ENCODE data around the gene ATP9B.
A peak's percentile ranks its signal among the peaks of the same experiment; 100 is the strongest.
"Not testable (repeated sequence)": the region's sequence is repeated elsewhere in the genome, so short reads cannot be mapped to it uniquely, and the experiment has no call there.

The ATP9B gene

DNA sequence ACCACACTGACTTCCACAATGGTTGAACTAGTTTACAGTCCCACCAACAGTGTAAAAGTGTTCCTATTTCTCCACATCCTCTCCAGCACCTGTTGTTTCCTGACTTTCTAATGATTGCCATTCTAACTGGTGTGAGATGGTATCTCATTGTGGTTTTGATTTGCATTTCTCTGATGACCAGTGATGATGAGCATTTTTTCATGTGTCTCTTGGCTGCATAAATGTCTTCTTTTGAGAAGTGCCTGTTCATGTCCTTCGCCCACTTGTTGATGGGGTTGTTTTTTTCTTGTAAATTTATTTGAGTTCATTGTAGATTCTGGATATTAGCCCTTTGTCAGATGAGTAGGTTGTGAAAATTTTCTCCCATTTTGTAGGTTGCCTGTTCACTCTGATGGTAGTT, 216.0 kb downstream of the ATP9B start:
- not testable (repeated sequence) for DNase-seq (ENCODE audit: low spot score)

DNA sequence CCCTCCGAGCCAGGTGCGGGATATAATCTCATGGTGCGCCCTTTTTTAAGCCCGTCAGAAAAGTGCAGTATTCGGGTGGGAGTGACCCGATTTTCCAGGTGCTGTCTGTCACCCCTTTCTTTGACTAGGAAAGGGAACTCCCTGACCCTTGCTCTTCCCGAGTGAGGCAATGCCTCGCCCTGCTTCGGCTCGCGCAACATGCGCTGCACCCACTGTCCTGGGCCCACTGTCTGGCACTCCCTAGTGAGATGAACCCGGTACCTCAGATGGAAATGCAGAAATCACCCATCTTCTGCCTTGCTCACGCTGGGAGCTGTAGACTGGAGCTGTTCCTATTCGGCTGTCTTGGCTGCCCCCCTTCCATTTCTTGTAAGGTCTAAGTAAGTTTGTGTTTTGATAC, 221.2 kb downstream of the ATP9B start:
- DNase-seq (ENCODE audit: low spot score): not testable (repeated sequence)

DNA sequence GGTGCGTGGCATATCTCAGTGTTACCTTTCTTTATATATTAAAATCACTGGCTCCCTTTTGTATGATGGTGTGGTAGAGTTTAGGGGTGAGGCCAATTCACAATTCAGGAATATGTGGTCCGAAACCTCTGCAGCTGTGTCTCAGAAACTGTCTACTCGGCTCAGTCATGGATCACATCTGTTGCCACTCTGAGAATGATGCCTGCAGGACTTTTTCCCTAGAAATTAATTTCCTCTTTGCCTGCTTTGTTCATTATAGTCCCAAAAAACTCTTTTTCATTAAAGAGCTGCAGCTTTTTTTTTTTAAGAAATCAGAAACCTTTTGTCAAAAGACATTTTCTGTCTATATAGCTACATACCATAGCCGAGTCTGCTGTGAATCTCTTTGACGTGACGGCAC, 221.7 kb downstream of the ATP9B start:
- DNase-seq (ENCODE audit: low spot score): no peak

DNA sequence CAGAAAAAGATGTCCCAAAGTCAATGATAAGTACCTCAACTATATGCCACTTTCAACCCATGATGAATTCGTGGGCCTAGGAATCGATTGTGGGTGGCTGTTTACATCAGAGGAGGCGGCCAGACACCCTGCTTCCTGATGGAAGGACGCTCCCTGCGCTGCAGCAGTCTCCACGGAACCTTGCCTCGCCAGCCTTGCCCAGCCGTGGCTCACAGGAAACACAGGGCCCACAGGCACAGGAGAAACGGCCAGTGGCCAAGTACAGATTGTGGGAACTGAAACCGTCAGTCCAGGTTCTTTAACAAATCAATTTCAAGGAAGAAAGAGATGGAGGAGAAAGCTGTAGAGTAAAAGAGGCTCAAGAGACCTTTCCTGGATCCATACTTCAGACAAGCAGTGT, 225.0 kb downstream of the ATP9B start:
- no peak for DNase-seq (ENCODE audit: low spot score)

DNA sequence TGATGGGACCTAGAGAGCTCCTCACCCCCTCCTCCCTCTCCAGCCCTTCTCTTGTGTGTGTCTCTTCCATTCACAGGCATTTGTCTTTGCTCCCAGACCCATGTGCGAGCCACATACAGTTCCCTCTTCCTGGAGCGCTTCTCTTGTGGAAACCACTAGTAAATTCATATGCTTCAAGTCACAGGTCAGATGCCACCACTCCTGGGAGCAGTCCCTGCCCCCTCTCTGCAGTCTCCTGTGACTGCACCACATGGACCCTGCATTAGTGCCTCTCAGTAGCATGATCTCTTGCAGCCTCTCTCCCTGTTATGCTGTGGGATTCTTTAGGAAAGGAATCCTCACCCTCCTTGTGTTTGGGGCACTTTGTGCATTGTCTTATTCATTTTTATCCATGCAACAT, 230.1 kb downstream of the ATP9B start:
- no peak for DNase-seq (ENCODE audit: low spot score)

DNA sequence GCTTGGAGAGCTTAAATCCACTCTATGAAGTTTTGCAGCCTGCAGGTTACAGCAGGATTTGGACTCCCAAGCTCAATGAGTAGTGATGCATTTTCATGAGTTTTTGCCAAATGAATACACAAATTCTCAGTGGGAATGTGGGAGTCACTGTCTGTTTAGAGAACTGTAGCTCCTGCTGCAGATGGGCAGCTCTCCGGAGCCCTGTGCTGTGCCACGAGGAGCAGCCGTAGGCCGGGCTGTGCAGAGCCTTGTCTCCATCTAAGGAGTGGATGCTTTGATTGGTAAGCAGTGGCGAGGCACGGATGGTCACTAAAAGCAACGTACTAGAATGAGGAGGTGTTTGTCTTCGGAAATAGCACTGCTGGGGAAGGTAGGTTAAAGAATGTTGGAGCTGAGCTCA, 230.5 kb downstream of the ATP9B start:
- DNase-seq (ENCODE audit: low spot score): no peak

DNA sequence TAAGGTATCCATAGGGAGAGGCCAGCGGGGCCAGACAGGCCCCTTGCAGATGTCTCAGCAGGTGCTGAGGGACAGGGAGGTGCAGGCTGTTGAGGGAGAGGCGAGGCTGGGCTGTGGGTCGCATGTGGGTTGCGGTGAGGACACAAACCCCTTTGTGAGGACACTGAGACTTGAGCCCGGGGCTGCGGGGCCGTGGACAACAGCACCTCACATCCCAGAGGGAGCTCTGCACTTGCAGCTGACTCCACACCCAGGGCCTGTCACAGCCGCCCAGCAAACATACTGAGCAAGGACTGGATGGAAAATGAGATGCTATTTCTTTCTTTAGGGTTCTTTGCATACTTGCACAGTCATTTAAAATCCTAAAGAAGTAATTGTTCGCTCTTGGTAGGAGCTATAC, 231.2 kb downstream of the ATP9B start:
- DNase-seq (ENCODE audit: low spot score): peak; percentile 43

DNA sequence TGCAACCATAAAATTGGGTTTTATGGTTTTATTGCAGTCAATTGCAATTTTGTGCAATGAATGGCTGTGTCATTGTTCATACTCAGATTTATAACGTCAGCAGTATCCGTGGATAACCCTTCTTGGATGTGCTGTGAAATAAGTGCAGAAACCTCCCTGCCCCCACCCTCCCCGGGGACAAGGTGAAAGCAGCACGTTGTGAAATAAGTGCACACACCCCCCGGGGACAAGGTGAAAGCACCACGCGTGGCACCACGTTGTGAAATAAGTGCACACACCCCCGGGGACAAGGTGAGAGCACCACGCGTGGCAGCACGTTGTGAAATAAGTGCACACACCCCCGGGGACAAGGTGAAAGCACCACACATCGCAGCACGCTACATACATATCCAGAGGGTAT, 232.9 kb downstream of the ATP9B start:
- no peak for DNase-seq (ENCODE audit: low spot score)

DNA sequence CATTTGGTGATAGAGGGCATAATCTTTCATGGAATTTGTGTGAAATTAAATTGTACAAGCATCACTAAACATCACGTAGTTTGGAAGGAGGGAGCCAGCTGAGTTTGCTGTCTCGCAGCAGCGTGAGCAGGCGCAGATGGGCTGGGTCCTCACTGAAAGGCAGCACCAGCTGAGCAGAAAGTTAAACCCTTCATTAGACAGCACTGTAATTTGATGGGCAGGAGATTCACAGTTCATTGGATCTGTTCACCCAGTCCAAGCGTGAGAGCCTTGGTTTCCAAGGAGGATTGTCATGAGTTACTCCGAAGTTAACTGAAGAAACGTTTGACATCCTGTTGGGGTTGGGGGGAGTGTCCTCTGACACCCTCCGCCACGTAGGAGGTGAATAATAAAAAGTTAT, 236.7 kb downstream of the ATP9B start:
- no peak for DNase-seq (ENCODE audit: low spot score)

DNA sequence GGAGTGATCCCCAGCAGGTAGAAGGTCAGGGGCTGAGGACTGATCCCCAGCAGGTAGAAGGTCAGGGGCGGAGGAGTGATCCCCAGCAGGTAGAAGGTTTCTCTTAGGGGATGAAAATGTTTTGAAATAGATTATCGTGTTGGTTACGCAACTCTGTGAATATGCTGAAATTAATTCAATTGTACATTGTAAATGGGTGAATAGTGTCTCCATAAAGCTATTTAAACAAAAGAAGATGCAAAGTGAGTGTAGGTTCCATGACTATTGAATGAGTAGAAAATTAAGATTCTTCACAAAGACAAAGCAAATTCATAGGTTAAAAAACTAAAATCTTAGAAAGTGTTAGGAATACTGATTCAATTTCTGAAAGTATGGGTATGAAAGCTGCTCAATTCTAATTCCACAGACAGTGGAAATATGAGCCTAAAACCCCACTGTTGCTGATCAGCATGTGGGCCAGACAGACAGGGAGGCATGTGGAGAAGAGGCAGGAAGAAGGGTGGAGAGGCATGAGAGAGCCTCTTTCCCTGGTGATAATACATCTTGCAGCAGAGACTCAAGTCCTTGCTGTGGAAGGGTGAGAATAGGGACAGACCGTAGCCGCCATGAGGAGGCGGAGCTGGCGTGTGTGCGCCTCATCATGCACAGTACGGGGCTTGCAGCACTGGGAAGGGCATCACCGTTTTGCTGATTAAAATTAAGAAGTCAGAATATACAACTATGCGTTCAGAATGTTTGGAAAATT, 240.6 kb downstream of the ATP9B start:
- no peak for DNase-seq (ENCODE audit: low spot score)

DNA sequence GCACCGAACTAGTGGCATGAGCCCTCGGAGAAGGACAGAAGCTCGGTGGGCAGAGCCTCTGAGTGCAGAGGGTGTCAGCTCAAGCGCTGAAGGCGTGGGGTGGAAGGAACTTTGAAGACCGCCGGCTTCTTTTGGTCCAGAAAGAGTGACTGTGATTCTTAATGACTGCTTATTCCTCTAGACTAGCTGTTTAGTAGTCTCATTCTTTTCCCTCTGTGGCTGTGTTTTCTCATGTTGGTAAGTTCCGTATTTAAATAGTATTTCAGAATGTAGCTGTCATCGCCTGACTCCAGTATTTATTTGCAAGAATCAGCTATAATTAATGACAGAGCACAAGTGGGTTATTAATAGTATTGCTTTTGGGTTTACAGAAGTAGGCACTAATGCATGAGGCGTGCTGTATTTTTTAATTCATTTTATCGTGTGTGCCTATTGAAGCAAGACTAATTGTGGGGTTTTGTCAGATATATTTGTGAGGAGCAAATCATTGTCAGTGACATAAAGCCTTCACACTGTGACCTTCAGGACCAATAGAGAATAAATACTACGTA, 245.7 kb downstream of the ATP9B start:
- no peak for DNase-seq (ENCODE audit: low spot score)

DNA sequence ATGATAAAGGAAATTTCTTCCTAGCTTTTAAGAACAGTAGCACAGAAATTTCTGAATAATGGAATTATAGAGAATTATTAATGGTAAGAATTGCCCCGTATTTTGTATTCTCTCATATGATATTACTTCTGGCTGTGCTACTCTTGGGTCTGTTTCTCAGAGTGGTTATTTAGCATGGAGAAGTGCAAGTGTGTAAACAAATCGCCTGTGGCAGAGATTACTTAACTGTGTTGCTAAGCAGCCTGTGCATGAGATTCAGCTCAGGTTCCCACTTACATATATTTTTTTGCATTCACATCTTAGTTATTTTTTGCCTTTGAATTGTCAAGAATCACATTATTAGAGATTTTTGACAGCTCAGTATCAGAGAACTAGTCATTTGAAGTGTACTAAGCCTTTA, 246.4 kb downstream of the ATP9B start:
- DNase-seq (ENCODE audit: low spot score): no peak

DNA sequence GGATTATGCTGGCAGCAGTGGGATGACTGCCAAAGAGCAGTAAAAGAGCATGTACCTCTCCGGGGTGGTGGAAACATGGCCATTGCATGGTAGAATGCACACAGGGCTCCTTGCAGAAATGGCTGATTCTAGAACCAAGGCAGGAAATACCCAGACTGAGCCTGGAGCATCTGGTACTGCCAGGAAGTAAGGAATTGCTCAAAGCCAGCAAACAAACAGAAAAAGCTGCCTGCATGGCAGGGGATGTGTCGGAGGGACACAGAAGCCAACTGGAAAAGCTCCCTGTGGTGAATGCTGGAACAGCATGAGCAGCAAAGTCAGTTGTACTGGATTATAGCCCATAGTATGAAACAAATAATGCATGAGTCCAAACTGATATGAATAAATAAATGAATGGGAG, 248.5 kb downstream of the ATP9B start:
- DNase-seq (ENCODE audit: low spot score): no peak

DNA sequence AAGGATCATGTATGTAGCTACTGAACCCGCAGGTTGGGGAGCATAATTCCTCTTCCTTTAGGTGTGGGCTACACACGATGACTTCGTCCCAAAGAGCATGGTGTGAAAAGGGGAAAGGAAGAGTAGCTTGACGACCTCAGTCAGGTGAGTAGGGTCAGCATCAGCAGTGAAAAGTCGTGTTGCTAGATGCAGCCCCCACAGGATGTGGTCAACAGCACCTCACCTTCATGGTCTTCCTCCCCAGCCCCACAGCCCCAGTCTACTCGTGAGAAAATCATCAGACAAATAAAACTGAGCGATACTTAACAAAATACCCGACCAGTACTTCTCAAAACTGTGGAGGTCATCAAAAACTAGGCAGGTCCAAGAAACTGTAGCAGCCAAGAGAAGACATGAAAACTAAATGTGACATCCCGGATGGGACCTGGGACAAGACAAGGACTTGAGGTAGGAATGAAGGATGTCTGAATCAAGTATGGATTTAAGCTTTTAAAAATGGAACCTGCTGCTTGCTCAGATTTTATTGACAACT, 249.0 kb downstream of the ATP9B start:
- DNase-seq (ENCODE audit: low spot score): no peak

DNA sequence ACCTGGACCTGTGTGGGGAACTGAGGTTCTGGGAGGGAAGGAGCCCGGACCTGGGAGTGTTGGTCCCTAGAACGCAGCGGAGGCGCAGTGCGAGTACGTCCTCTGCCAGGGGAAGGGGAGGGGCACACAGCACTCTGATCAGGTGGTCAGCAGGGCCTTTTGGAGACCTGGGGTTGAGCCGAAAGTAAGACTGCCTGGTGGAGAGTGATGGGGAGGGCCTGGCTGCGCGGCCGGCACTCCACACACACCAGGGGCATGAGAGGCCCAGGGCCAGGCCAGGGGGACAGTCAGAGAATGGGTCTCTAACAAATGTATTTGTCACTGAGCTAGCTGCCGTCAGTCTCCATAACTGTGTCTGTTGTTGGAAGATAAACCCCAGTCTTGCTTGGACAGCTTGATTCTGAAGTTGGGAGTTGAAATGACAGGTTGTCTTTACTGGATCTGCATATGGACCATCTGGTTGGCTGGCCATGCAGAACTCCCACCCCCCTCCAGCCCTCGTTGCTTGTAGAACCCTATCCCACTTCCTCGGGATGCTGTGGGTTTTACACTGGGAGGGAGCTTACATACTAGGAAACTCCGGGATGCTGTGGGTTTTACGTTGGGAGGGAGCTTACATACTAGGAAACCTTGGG, 251.1 kb downstream of the ATP9B start:
- DNase-seq (ENCODE audit: low spot score): no peak

DNA sequence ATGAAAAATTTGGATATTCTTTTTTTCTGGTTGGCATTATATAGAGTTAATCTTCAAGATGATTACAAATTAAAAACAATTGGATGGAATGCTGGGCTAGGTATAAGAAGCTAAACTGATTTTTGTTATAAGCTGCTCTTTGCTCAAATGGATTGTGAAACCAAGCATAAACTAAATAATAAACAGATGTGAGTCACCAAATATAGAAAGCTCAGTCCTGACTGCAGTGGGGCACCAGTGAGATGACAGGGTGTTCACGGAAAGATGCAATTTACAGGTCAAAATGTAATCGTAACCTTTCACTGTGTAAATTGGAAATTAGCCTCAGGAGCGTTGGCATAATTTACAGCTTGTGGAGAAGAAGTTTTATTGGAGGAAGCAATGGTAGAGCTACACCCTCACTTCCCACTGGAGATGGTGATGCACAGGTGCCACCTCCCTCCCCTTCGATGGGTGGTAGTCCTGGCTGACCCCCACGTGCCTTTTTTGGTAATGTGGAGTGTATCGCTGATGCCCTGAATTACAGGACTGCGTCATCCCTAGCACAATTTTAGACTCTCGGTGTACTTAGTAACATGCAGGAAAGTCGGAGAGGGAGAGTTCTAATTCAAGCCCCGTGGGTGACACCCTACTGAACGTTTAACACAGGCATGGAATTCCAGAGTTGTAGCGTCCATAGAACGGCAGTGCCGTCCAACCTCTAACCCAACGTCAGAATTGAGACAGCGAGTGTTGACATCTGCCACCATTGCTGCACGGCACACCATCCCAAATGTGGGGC, 252.6 kb downstream of the ATP9B start:
- no peak for DNase-seq (ENCODE audit: low spot score)

DNA sequence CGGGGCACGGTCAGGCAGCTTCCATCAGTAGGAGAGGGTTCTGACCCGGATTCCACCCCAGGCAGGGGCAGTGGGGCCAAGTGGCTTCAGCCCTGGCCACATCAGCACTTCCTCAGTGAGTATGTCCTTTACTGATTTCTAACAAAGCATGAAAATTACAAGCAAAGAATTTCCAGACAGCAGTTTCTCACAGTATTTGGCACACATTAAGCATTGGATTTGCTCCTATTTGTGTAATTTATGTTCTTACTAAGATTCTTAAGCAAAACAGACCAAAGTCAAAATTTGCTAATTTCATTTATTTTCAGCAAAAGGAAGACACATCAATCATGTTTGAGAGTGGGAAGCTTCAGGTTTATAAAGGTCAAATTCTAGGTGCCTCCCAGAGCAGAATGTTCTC, 253.2 kb downstream of the ATP9B start:
- DNase-seq (ENCODE audit: low spot score): no peak

DNA sequence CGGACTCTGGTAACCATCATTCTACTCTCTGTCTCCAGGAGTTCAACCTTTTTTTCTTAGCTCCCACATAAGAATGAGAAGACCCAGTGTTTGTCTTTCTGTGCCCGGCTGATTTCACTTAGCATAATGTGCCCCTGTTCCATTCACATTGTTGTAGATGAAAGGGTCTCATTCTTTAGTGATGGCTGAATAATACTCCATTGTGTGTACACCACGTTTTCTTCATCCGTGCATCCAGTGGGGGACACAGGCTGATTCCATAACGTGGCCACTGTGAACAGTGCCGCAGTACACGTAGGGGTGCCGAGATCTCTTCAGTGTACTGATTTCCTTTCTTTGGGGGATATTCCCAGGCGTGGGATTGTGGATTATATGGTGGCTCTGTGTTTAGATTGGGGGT, 254.3 kb downstream of the ATP9B start:
- peak; percentile 69 for DNase-seq (ENCODE audit: low spot score)

DNA sequence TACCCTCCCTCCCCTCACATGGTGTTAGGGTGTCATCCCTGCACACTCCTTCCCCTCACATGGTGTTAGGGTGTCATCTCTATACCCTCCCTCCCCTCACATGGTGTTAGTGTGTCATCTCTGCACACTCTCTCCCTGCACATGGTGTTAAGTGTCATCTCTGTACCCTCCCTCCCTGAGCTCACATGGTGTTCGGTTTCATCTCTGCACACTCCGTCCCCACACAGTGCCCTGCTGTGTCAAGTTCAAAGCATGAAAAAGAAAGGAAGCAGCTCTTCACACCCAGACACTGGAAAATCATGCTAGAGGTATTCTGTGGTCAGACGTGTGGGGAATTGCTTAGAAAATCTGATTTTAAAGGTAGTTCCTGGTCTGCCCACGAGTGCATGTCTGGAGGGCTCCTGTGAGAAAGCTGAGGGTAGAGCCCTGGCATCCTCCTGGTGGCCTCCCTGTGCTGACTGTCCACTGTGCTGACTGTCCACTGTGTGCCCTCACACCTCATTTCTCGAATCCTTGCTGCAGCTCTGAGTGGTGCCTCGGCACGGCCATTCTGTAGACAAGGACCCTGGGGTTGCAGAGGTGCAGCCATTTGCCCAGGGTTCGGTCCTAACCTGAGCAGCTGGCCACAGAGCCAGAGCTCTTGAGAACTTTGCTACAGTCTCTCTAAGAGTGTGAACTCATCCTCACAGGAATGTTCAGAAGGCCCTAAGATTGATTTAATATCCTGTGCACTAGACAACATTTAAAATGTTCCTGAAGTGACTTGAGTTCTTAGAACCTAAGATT, 257.4 kb downstream of the ATP9B start:
- DNase-seq (ENCODE audit: low spot score): no peak

DNA sequence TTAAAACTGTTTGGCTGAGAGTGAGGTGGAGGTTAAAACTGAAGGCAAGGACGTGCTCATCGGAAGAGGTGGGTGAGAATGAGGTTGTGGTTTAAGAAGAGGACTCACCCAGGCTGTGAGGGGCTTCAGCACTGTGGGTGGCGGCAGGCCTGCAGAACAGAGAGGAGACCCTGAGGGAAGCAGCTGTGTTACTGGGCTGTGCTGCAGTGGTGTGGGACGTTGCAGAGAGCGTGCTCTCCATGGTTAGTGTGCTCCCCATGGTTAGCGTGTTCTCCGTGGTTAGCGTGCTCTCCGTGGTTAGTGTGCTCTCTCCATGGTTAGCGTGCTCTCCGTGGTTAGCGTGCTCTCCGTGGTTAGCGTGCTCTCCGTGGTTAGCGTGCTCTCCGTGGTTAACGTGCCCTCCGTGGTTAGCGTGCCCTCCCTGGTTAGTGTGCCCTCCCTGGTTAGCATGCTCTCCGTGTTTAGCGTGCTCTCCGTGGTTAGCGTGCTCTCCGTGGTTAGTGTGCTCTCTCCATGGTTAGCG, 258.1 kb downstream of the ATP9B start:
- no peak for DNase-seq (ENCODE audit: low spot score)

DNA sequence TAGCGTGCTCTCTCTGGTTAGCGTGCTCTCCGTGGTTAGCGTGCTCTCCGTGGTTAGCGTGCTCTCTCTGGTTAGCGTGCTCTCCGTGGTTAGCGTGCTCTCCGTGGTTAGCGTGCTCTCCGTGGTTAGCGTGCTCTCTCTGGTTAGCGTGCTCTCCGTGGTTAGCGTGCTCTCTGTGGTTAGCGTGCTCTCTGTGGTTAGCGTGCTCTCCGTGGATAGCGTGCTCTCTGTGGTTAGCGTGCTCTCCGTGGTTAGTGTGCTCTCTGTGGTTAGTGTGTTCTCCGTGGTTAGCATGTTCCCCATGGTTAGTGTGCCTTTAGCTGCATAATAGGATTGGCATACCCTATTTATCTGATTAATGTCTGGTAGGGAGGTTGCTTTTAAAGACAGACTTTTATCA, 258.7 kb downstream of the ATP9B start:
- not testable (repeated sequence) for DNase-seq (ENCODE audit: low spot score)

DNA sequence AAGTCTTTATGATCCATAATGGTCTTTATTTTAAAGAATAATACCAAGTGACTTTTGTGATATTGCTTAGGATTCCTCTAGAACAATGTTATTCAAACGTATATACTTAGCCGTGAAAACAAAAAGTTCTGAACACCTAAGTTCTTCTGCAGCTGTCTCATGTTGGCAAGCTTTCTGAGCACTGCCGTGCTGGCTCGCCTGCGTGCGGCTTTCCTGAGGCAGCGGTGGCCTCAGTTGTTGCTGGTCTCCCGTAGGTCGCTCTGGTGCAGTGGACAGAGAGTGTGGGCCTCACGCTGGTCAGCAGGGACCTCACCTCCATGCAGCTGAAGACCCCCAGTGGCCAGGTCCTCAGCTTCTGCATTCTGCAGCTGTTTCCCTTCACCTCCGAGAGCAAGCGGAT, 259.7 kb downstream of the ATP9B start:
- DNase-seq (ENCODE audit: low spot score): no peak
